GM19025 (cell line): ENCODE measurements around the gene LRRC72.
"Not testable (repeated sequence)": the region's sequence is repeated elsewhere in the genome, so short reads cannot be mapped to it uniquely, and the experiment has no call there.

Experiments
- ATAC-seq: cut with Tn5 transposase; IDR thresholded peaks from one replicate; pipeline ENCODE4 v1.9.1; 2021; ENCODE audit warnings: mild to moderate bottlenecking, low read depth, moderate library complexity; ENCODE audit not compliant: unreplicated experiment

The LRRC72 gene

DNA sequence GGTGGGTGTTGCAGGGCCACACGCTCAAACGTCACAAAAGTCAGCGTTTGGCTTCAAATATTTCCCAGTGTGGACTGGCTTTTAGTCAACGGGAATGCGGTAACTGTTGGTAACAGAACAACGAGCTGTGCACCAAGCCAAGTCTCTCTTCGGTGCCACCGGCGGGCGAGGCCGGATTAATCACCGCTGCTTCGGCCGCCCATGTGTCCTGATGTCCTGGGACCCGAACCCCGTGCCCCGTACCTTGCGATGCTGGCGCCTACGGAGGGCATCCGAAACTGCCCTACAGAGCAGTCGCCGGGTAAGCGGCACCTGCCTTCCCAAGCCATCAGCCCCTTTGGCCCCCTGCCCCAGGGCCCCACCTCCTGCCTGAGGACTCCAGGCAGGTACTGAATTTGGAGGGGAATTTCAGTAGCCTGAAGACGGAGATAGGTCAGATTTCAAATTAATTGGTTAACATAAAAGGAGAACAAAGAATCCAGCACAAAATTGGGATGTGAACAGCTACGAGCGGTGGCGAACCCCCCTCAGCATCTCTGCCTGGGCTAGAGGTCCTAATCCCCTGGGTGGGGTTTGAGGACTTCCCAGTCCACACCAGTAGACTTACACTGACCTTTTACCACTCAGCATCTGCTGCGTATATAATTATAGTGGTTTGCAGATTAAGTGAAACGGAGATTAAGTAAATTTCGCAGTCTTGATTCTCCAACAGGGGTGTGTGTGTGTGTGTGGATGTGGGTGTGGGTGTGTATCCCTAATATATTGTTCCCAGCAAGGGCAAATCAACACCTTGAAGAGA, at the start of gene LRRC72:
Gene LRRC72 (plus strand): TSS at position 84 of the 799 bp plus-strand sequence. CDS start 128 bp downstream, at position 212.
- no peak for ATAC-seq

DNA sequence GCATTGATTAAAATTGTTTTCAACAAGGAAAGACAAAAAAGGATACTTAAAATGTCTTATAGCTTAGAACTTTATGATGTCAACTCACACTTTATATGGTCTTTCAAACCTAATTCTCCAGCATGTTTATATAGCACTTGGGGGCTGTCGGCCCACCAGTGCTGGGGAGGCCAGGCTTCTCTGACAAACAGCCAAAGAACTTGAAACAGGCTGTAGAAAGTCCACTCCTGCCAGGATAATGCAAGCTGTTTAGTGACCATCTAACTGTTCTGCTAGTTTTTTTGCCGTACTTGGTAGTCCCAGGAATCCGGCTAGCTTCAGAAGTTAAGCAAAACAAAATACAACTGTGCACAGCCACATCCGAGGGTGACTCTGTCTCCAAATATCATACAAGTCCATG, 47.5 kb upstream of the LRRC72 start:
- no peak for ATAC-seq

DNA sequence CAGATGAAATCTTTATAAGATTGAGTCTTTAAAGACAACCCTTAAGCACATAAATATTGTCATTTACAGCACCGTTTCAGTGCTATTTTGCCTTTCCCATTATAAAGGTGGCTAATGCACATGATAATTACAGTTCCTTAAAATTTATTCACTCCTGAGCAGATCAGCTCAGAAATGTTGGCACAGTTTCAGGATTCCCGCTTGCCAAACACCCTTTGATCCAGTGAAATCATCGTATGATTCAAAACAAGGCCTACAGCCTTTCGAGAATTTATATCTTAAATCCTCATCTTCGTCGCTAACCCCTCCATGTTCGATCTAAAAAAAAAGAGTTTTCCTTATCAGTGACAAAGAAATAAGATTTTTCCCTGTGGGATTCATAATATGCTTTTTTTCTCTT, 47.0 kb upstream of the LRRC72 start:
- no peak for ATAC-seq

- no peak for ATAC-seq
These were observed 42.0 kb upstream of the LRRC72 start for GRCh38 chr7:16484453-16485158.

- ATAC-seq: no peak
These were observed 35.5 kb upstream of the LRRC72 start for GRCh38 chr7:16491148-16491547.

DNA sequence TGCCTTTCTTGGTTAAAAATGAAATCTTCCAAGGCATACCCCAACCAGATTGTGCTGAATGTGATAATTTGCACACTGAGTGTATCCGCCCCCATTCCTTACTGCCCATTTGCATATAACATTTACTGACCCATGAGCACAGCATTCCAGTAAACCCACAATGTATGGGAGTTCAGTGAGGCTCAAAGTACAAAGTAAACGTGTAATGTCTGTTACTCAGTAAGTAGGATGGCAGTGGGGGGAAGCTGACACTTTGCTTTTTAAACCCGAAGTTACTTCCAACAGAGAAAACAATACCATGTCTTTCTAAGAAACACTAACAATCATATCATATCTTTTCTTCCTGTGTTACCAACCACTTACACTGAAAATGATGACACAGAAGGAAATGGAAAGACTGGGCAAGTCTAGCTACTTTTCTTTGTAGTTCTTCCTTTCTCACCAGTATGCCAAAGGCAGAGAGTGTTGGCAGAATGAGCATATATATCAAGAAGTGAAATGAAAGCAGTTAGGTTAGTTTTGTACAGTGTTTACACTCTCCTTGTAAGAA, 34.0 kb upstream of the LRRC72 start:
- no peak for ATAC-seq

DNA sequence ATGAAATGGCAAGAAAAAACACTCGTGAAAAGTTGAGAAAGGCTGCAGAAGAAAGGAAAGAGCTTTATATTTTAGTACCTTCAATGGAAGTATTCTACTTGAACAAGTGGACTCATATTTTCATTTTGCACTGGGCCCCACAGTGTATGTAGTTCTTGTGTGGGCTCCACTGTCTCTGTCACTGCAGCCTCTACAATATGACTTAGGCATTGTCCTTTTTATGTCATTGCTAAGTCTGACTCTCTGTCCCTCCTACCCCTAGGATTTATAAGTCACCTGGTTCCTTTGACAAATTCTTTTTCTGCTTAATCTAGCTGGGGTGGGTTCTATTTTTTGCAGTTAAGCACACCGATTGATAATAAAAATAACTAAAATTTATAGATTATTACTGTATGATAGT, 33.4 kb upstream of the LRRC72 start:
- no peak for ATAC-seq

DNA sequence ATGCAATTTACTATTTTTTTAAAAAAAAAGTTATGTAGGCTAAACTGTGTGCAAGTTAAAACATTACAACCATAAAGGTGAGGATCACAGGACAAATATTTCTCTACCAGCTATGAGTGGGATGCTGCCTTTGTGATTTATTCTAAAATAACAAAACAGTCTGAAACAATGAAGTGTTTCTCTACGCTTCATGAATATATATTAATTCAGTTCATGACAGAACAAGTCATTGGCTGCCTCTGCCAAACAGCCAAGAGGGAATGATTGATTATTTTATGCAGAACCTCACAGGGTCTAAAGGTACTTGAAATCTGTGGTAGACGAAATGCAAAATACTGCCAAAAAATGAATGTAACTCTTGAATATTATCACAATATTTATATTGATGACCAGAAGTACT, 32.1 kb upstream of the LRRC72 start:
- no peak for ATAC-seq

DNA sequence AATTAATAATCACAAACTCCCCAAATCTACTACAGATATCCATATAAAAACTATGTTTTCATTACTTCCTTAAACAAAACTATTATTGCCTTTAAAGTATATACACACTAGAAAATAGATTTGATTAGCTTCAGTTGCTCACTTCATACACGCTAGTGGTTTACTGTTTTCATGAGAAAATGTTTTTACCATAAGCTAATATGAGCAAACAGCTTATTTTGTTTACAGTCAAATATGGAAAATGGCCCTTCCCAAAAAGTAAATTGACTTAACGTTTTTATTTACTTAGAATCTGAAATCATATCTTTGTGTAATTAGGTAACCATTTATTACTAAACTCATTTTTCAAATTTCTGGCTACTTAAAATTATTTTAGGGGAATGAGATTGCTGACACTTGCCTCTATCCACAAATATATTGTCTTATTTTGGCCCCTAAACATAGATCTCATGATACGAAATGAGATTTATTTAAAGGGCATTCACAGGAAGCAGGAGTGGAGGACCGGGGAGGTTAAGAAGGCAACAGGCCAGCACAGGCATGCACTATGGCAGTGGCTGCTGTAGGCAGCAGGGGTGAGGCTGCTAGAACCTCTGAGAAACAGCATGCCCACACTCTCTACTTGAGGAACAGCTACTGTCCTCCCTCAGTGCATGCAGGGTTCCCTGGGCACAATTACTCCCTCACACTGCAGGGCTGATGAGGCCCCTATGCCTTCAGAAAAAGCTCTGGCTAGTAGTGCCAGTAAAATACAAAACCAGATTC, 31.5 kb upstream of the LRRC72 start:
- no peak for ATAC-seq

GRCh38 chr7:16498122-16498521, 28.5 kb upstream of the LRRC72 start:
- ATAC-seq: no peak

DNA sequence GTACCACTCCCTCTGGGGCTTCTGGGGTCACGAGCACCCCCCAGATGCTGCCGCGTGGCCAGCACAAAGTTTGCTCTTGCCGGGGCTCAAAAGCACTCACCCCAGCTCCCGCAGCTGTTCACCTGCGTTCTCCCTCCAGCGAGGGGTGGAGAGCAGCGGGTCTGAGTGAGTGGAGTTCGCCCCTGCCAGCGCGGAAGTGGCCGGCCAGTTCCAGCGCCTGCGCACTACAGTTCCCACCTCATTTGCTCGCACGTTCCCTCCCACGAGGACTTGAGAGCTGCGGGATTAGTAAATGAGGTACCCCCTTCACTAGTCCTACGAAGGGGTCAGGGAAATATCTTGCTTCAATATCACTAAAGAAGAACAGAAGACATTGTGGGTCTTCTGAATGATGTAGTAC, 24.3 kb upstream of the LRRC72 start:
- no peak for ATAC-seq

DNA sequence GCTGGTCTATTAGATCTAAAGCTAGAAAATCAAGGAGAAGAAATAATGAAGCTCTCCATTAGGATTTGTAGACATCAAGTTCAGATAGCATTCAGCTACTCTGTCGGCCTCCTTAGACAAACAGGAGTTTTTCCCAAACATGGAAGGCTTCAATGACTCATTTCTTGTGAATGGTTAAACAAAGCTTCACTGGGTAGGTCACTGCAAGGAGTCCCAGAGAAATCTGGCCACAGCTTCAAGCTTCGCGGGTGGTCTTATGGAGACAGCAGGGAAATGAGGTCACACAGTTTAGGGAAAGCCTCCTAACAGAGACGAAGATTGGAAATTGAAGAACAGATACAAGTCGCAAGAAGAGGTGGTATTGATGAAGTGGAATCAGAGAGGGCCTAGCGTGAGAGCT, 22.6 kb upstream of the LRRC72 start:
- ATAC-seq: no peak

DNA sequence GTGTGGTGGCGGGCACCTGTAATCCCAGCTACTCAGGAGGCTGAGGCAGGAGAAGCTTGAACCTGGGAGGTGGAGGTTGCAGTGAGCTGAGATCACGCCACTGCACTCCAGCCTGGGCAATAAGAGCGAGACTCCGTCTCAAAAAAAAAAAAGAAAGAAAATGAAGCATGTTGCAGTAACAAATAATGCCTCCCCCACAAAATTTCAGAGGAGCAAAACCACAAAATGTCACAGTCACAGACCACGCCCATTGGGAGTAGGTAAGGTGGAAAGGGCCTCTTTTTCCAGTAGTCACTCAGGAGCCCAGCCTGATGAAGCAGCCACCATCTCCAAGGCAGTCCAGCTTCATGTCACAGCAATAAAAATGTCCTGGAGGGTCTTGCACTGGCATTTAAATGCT, 20.2 kb upstream of the LRRC72 start:
- ATAC-seq: not testable (repeated sequence)

DNA sequence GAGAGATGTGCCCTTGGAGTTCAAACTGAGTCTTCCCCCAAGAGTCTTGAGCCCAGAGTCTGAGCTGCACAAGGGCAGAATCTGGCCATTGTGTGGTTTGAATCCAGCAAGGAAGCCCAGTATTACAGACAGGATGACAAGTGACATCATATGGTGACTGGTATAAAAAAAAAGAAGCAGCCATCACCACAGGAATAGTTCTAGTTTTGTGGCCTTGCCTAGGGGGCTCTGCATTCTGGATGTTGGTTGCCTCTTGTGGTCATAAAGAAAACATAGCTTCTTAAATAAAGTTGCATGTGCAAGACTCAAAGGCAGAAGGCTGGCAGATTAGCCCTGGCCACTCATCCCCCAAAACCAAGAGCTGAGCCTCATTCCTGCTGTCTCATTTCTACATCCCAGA, 16.8 kb upstream of the LRRC72 start:
- no peak for ATAC-seq

GRCh38 chr7:16511314-16511713, 15.3 kb upstream of the LRRC72 start:
- no peak for ATAC-seq

- ATAC-seq: no peak
These were observed 14.5 kb upstream of the LRRC72 start for GRCh38 chr7:16512097-16512496.

DNA sequence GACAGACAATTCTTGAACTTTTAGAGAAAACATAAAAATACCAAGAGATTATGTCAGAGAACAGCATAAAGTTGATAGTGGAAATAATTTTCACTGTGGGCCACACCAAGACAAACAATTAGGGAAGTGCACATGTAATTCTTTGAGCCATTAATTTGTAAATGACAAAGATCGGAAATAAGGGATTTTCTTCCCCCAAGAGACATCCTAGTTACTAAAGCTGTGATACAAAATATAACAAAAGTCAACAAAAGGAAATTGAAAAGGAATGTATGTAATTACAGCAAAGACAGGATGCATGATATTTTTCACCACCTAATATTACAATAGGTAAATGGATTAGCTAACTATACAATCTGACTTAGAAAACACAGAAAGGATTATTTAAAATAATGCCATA, 12.4 kb upstream of the LRRC72 start:
- no peak for ATAC-seq

DNA sequence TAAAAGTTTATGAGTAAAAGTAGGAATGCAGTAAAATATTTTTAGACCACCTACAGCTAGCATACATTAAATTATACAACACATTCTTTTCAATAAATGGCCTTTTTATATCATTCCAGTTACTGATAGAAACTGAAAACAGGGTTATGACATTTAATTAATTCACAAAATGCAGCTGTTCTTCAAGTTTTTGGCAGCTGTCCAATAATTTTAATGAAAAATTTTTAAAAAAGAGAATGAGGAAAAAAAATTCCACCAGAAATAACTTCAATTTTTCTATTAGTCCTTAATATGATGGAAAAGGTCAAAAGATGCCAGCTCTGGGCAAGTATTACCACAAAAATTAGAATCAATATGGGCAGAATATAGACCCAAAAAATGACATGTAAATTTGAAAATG, 11.9 kb upstream of the LRRC72 start:
- no peak for ATAC-seq

- no peak for ATAC-seq
These were observed 10.6 kb upstream of the LRRC72 start for GRCh38 chr7:16515785-16516685.

DNA sequence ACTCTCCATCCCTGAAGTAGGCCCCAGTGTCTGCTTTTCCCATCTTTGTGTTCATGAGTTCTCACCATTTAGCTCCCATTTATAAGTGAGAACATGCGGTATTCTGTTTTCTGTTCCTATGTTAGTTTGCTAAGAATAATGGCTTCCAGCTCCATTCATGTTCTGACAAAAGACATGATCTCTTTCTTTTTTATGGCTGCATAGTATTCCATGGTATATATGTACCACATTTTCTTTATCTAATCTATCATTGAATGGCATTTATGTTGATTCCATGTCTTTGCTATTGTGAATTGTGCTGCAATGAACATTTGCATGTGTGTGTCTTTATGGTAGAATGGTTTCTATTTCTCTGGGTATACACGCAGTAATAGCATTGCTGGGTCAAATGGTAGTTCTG, 6.6 kb upstream of the LRRC72 start:
- ATAC-seq: not testable (repeated sequence)
